22Rv1 (cell line): ENCODE data around the gene NARF.

Experiments used
- ZFX ChIP-seq: fragments of 450-650 bp; IDR thresholded peaks from 2 replicates; pipeline ENCODE4 v1.6.1; 2017; ENCODE audit warnings: antibody characterized with exemption, borderline replicate concordance
- TF ChIP-seq, protein P1 (sequence below): fragments of 450-650 bp; IDR thresholded peaks from 2 replicates; pipeline ENCODE4 v1.5.1; 2017; ENCODE audit warnings: mild to moderate bottlenecking

DNA sequence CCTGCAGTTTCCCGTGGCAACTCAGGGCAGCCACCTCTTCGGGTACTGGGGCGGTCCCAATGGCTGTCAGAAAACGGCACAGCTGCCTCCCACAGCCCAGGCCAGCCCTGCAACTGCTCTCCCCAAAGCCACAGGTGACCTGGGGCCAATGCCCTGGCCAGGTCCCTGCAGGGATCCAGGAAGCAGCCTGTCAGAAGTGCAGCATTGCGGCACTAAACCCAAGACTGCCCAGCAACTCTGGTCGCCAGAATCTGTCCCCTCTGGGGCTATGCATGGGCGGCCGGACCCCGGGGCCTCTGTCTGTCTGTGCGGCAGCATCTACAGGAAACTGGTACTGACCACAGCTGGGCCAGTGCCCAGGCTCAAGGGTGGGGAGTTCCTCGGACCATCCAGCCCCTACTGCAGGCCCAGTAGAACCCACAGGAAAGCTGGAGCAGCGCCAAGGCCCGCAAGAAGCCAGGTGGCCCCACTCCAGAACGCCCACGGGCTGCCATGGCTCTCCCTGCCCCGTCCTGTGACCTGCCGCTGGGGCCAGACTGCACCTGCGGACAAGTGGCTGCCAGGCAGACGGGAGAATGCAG lies 13.5 kb upstream of the NARF start:
- TF ChIP-seq, protein P1, sequence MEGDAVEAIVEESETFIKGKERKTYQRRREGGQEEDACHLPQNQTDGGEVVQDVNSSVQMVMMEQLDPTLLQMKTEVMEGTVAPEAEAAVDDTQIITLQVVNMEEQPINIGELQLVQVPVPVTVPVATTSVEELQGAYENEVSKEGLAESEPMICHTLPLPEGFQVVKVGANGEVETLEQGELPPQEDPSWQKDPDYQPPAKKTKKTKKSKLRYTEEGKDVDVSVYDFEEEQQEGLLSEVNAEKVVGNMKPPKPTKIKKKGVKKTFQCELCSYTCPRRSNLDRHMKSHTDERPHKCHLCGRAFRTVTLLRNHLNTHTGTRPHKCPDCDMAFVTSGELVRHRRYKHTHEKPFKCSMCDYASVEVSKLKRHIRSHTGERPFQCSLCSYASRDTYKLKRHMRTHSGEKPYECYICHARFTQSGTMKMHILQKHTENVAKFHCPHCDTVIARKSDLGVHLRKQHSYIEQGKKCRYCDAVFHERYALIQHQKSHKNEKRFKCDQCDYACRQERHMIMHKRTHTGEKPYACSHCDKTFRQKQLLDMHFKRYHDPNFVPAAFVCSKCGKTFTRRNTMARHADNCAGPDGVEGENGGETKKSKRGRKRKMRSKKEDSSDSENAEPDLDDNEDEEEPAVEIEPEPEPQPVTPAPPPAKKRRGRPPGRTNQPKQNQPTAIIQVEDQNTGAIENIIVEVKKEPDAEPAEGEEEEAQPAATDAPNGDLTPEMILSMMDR: no peak
- TF ChIP-seq ZFX: no peak
